ENCODE measurements around the gene MMP14. TPM values are rescaled to one million over a fixed set of nuclear protein-coding genes. Genes with fewer than 3 reads are reported as not detected.

MMP14 gene
- total and polyA plus RNA-seq, 2 of the 13 experiments (the other 11 are each of a cell fraction or from before 2014, with no cell fraction given) = 5.2 to 9.8 TPM

GRCh38 chr14:22872833-22873520, 36.6 kb downstream of the MMP14 start (continued):
- no peak for TF ChIP-seq GMEB1 (CRISPR knock-in tag; IDR thresholded peaks at IDR 0.05; ENCODE audit: borderline replicate concordance)
- 0 out of 2 replicates have a peak, but pooled peaks have one; percentile 19 for TF ChIP-seq HIC2 (CRISPR knock-in tag; IDR thresholded peaks at IDR 0.05; ENCODE audit: low read depth)
- TF ChIP-seq CBFB (CRISPR knock-in tag; IDR thresholded peaks at IDR 0.05) = no peak; the same call in 1 of the 2 replicates
- 0 out of 2 replicates have a peak, but pooled peaks have one; percentile 2 for TF ChIP-seq PAXIP1 (CRISPR knock-in tag; conservative IDR thresholded peaks at IDR 0.05)
- no peak for TF ChIP-seq ZNF333 (CRISPR knock-in tag; IDR thresholded peaks at IDR 0.05; ENCODE audit: borderline replicate concordance)
- 0 out of 2 replicates have a peak, but pooled peaks have one; percentile 53 for TF ChIP-seq CBX5 (CRISPR knock-in tag; IDR thresholded peaks at IDR 0.05; ENCODE audit: borderline replicate concordance)
- peak; percentile 5 for TF ChIP-seq ZNF883 (CRISPR knock-in tag; IDR thresholded peaks at IDR 0.05; ENCODE audit: not compliant biosample characterization)
- TF ChIP-seq ZNF335 (CRISPR knock-in tag; IDR thresholded peaks at IDR 0.05) = no peak
- TF ChIP-seq BORCS8-MEF2B (CRISPR knock-in tag; IDR thresholded peaks at IDR 0.05) = peak; percentile 18; the same call in 1 of the 2 replicates
- no peak for TF ChIP-seq ZNF737 (CRISPR knock-in tag; IDR thresholded peaks at IDR 0.05; ENCODE audit: borderline replicate concordance)
- no peak for TF ChIP-seq SNAPC5 (CRISPR knock-in tag; IDR thresholded peaks at IDR 0.05; ENCODE audit: borderline replicate concordance)
- no peak for TF ChIP-seq ZNF549 (CRISPR knock-in tag; IDR thresholded peaks at IDR 0.05)
- 0 out of 2 replicates have a peak, but pooled peaks have one; percentile 0 for TF ChIP-seq HNF1B (CRISPR knock-in tag; IDR thresholded peaks at IDR 0.05)
- TF ChIP-seq ZBTB3 (CRISPR knock-in tag; IDR thresholded peaks at IDR 0.05; ENCODE audit: borderline replicate concordance, low read depth) = 0 out of 2 replicates have a peak, but pooled peaks have one; percentile 6
- peak; percentile 45; the same call in 1 of the 2 replicates for TF ChIP-seq MBNL3 (CRISPR knock-in tag; conservative IDR thresholded peaks at IDR 0.05)
- TF ChIP-seq ZFP1 (CRISPR knock-in tag; IDR thresholded peaks at IDR 0.05) = no peak
